SK-N-SH treated with all-trans-retinoic acid at 6 μM for 48 hours (cell line): Measurements from ENCODE around the gene MAGEB17.

Source experiments
- RARB ChIP-seq: fragments of 250-450 bp; sonication (Bioruptor Pico); IDR thresholded peaks from 2 replicates; pipeline ENCODE4 v1.8.0; 2021; ENCODE audit warnings: mild to moderate bottlenecking, moderate library complexity
- TOX ChIP-seq: fragments of 250-450 bp; sonication (Bioruptor Pico); IDR thresholded peaks from 2 replicates; pipeline ENCODE4 v1.8.0; 2021; ENCODE audit warnings: mild to moderate bottlenecking, moderate library complexity, borderline replicate concordance

- TF ChIP-seq RARB (CRISPR knock-in tag) (no peak), TOX (CRISPR knock-in tag) (no peak)
Measured at GRCh38 chrX:16202943-16203342, 35.7 kb downstream of the MAGEB17 start.
